H1 (cell line): ENCODE data around the gene ARHGEF7. TPM values are rescaled to one million over a fixed set of nuclear protein-coding genes. Genes with fewer than 3 reads are reported as not detected.

Experiments used
- CTCF ChIP-seq, 3 experiments: IDR thresholded peaks; 1 replicate in 2 of 3; 2 replicates in 1 of 3; pipeline versions ENCODE4 v1.5.1 to v1.6.1; 2011; ENCODE audit warnings: low read length in 3 of 3, mild to moderate bottlenecking in 3 of 3, inconsistent platforms in 2 of 3, low read depth in 1 of 3, moderate library complexity in 1 of 3; ENCODE audit not compliant: insufficient read depth in 1 of 3; ENCODE audit errors: control extremely low read depth in 1 of 3
- TEAD4 ChIP-seq: IDR thresholded peaks from 2 replicates; pipeline ENCODE4 v1.6.1; 2012; ENCODE audit warnings: low read depth, low read length, inconsistent platforms, mixed read lengths
- polyA plus RNA-seq, 7 experiments: library from polyadenylated mRNA; depleted of rRNA in 3 of 7; stranded (reverse) in 5 of 7; unstranded in 2 of 7; fragments of >200 nt in 5 of 7; fragments of 200-250 nt in 2 of 7; gene quantifications; 1 replicate in 5 of 7; 2 replicates in 1 of 7; 4 replicates in 1 of 7; pipeline versions ENCODE4 v1.2.1 to v1.2.3, GENCODE V29; 2011 to 2013; ENCODE audit warnings: missing spikeins in 2 of 7, mixed read lengths in 2 of 7
- total RNA-seq: library from RNA; stranded (reverse); fragmentation: NEBNext Ultra II Directional; extraction: Animal tissue kit (Norgen Biotek cat#: 25700); gene quantifications from 2 replicates; pipeline ENCODE4 v1.2.1, GENCODE V29; 2021

The ARHGEF7 gene
- total and polyA plus RNA-seq, 2 of the 8 experiments (the other 6 are each of a cell fraction or from before 2014, with no cell fraction given), result 26.2 to 56.5 TPM

- TF ChIP-seq TEAD4, result no peak
- no peak for TF ChIP-seq CTCF (IDR thresholded peaks at IDR 0.05; ENCODE audit: control extremely low read depth in 1 of 3, insufficient read depth in 1 of 3, low read depth in 1 of 3, low read length in 3 of 3)
- TF ChIP-seq, all 59 proteins: peak for 0
These were observed 94.5 kb downstream of the ARHGEF7 start (continued) for GRCh38 chr13:111209613-111210012.
